Daoy (cell line): Measurements from ENCODE around the gene CD99L2. TPM values are rescaled to one million over a fixed set of nuclear protein-coding genes. Genes with fewer than 3 reads are reported as not detected.
A peak's percentile ranks its signal among the peaks of the same experiment; 100 is the strongest.
"Not testable (repeated sequence)": the region's sequence is repeated elsewhere in the genome, so short reads cannot be mapped to it uniquely, and the experiment has no call there.

ENCODE experiments used
- DNase-seq: peaks from one replicate; pipeline ENCODE4 v3.0.0-alpha.2; 2015; ENCODE audit warnings: low read depth
- total RNA-seq: library from RNA; depleted of rRNA; stranded (reverse); fragments of >200 nt; shearing (Covaris generic); gene quantifications from 2 replicates; pipeline ENCODE4 v1.2.3, GENCODE V29; 2014

The CD99L2 gene
- total RNA-seq, 1 experiment from 2014 or later, result 15.8 TPM

DNA sequence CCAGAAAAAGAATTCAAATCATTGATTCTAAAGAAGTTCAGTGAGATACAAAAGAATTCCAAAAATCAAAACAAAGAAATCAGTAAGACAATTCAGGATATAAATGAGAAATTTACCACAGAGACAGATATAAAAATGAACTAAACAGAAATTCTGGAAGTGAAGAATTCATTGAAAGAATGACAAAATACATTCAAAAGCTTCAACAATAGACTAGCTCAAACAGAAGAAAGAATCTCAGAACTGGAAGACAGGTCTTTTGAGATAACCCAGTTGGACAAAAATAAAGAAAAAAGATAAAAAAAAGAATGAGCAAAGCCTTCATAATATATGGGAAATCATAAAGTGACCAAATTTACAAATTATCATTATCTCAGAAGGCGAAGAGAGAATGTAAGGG, 41.7 kb downstream of the CD99L2 start:
- no peak for DNase-seq

DNA sequence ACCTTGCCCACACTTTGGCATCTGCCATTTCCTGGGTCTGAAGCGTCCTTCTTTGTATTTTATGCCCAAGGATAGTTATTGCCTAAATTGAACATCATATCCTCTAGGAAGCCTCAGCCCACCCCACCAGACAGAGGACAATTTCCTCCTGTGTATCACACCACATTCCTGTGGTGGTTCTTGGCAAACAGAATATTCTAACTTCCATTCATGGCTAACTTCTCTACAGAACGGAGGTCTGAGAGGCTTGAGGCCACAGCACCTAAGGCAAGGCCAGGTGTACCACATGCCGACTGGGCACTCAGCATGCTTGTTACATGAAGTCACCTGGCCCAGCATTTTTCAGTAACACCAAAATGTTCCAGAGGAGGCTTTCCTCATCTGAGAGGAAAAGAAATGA, 42.4 kb downstream of the CD99L2 start:
- DNase-seq, result no peak

DNA sequence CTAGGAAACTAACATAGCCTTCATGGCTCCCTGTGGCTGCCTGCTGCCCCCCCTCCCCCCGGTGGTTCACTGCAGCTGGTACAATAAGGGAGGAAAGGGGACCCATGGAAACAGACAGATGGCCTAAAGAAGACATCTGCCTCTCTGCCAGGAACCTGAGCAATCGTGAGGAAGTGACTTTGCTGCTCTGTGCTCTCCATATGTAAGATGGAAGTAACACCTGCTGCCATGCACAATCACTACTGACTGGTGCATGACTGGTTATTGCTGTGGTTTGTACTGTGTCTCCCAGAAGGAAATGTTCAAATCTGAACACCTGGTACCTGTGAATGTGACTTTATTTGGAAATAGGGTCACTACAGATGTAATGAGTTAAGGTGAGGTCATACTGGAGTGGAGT, 43.6 kb downstream of the CD99L2 start:
- DNase-seq, result no peak

DNA sequence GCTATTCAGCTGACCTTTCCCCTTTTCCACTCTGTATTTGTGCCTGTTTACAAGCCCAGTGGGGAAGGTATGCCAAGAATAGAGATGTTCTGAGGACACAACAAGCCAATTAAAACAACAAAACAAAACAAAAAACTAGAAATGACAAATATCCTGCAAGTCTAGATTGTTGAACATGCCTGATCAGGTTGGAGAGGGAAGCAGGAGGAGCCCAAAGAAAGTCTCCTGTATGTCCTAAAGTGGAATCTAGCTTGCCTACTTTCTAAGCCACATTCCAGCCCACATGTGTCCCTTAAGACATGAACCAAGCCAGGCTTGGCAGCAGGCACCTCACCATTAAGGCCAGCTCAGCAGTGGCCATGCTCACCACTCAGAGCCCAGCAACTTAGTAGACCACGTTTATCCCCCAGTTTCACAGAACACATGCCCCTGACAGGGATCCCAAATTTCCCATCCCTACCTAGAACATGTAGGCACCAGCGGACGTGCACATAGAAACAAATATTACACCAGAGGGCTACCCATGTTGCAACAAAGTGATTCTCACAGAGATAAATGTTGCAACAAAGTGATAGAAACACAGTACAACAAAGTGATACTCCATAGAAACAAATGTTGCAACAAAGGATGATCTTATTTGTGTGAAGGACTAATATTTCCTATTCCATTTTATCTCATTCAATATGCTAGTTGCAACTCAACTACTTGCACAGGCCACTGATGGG, 48.3 kb downstream of the CD99L2 start:
- no peak for DNase-seq

DNA sequence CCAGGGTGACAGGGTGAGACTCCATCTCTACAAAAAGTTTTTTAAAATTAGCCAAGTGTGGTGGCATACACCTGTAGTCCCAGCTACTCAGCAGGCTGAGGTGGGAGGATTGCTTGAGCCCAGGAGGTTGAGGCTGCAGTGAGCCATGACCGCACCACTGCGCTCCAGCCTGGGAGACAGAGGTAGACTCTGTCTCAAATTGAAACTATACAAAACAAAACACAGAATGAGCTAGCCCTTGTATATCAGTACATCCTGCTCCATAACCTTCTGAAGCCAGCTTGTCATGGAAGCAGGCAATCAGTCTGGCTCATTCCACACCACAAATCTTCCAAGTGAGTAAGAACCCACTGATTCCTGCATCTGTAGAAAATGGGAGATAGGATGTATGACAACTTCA, 49.0 kb downstream of the CD99L2 start:
- DNase-seq, result peak; percentile 3

DNA sequence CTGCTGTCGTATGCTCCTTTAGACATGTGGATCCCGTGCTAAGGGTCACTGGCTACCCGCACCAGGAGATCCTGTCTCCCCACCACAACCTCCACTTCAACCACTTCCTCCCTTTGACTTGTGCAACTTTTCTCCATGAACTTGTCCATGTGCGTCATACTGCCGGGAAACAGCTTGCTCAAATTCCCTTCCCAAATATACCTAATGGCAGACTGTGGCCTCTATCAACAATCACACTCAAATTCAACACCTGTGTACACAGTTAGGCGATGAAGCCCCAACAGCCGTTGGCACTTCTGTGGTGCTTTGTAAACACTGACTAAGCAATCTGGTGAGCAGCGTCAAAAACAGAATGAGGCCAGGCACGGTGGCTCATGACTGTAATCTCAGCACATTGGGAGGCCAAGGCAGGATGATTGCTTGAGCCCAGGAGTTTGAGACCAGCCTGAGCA, 49.5 kb downstream of the CD99L2 start:
- DNase-seq, result peak; percentile 68

DNA sequence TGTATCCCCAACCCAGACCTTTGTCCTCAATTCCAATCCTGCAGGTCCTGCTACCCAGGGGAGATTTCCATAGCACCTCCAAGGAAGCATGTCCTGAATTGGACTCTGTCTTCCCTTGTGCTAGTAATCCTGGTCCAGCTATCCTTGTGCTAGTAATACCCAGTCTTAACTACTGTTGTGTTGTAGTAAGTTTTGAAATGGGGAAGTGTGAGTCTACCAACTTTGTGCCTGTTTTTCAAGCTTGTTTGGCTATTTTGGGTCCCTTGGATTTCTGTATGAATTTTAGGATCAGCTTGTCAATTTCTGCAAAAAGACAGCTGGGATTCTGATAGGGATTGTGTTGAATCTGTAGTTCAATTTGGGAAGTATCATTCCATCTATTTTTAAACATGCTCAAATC, 51.4 kb downstream of the CD99L2 start:
- DNase-seq, result no peak

DNA sequence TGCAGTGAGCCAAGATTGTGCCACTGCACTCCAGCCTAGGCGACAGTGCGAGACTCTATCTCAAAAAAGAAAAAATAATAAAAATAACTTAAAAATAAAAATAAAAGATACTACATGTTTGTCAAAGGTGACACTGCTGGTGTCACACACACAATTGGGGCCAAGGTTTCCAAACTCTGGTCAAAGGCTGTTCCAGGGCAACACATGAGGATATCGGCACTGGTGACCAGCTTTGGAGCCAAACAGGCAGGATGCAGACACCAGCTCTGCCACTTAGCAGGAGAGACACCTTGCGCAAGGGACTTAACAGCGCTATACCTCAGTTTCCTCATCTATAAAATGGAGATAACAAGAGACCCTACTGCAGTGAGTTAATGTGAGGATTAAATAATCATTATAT, 52.3 kb downstream of the CD99L2 start:
- no peak for DNase-seq

DNA sequence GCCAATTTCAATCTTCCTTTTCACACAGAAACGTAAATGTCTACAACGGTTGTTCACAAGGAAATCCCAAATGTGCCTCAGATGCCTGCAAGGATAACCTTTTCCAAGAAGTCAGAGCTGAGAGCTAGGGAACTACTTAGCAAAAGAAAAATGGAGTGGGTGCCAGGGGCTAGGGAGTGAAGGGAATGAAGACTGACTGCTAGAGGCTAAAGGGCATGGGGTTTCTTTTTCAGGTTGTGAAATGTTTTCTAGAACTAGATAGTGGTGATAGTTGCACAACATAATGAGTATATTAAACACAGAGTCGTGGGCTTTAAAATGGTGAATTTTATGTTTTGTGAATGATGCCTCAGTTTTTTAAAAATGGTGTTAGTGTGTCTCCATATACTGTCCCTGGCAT, 53.4 kb downstream of the CD99L2 start:
- DNase-seq, result no peak

DNA sequence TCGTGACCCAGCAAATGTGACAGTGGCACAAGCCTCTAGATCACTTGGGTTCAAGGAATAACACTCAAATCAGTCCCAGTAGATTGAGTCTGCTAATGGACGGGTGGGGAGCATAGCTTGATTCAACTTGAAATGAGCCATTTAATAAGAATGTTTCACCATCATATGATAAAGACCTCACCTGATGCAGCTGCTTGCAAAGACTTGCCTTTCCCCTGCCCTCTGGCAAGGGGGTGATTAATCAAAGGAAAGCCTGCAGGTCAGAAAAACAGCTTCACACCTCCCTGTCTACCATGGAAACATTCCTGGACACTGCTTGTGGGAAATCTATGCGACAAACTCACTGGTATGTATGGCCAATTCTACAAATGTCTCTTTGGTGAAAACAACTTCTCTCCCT, 54.5 kb downstream of the CD99L2 start:
- DNase-seq, result no peak

DNA sequence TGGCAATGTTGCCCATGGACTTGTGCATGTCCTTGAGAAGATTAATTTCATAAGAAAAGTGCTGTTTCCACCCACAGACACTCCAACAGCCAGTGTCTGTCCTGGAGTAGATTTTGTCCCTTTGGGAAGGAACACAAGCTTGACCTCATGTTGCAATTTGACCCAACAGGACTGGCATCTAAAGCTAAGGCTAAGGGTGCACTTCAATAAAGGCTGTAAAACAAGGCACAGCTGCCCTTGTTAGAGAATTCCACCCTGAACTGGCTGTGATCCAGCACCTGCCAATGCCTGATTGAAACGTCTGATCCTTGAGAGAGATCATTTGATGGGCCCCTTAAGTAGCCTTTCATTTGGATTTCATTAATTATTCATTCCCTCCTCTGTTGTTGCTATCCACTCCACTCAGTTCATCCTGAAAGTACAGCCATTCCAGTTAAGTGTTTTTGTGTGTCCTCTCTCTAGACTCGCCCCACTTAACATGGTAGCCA, 56.2 kb downstream of the CD99L2 start:
- DNase-seq, result no peak

DNA sequence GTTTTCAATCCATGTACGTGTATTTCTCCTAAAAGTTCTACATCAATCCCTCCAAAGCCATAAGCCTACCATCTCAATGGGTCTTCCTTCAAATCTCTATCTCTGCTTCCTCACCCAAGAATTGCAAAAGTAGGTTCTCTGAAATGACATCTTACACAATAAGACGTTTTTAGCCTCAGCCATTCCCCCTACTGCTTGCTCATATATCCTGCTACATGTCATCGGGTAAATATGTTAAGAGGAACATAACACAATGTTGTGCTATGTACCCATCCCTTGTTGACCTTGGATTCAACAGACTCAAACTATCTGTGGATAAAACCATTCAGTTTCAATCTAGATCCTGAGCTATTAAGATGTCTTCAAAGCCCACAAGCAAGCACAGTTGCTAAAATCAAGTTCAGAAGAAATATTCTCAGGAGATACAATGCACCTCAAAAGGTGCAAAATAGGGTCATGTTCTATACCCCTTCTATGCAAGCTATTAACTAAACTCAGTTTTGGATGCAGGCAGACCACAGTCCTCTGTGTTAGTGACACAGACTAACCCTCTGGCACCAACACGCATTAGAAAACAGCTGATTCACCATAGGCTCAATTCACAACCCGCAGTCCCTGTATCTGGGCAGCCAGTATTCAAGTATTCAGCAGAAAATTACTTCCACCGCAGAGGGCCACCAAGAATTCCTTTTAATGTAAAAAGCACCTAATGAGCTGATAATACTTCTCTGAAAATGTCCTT, 56.8 kb downstream of the CD99L2 start:
- DNase-seq, result no peak

DNA sequence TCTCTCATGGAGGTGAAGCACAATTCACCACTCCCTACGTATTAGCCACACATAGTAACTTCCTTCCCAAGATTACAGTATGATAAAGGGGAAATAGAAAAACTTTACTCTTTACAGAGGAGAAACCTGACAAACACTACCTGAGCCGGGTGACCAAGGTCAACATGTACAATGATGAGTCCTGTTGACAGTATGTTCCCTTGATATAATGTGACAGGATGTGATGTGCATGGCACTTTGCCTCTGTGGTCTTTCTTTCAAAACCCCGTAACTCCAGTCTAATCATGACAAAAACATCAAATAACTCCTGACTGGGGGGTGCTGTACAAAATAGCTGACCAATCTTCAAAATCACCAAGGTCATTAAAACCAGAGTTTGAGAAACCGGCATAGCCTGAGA, 60.6 kb downstream of the CD99L2 start:
- DNase-seq, result no peak

DNA sequence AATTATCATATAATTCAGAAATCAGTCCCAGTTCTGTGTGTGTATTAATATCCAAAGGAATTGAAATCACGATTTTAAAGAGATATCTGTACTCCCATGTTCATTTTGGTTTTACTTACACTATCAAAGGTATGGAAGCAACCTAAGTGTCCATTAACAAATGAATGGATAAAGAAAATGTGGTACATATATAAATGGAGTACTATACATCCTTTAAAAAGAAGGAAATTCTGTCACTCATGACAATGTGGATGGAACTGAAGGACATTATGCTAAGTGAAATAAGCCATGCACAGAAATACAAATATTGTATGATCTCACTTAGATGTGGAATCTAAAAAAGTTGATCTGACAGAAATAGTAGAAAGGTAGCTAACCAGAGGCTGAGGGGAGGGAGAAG, 63.8 kb downstream of the CD99L2 start:
- no peak for DNase-seq

DNA sequence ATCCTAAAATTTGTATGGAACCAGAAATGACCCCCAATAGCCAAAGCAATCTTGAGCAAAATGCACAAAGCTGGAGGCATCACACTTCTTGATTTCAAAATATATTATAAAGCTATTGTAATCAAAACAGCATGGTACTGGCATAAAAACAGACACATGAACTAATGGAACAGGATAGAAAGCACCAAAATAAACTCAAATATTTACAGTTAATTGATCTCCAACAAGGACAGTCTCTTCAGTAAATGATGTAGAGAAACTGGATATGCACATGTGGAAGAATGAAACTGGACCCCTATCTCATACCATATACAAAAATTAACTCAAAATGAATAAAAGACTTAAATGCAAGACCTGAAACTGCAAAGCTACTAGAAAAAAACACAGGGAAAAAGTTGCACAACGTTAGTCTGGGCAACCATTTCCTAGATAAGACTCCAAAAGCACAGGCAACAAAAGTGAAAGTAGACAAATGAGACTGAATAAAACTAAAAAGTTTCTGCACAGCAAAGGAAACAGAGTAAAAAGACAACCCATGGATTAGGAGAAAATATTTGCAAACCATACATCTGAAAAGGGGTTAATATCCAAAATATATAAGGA, 64.9 kb downstream of the CD99L2 start:
- DNase-seq, result no peak

DNA sequence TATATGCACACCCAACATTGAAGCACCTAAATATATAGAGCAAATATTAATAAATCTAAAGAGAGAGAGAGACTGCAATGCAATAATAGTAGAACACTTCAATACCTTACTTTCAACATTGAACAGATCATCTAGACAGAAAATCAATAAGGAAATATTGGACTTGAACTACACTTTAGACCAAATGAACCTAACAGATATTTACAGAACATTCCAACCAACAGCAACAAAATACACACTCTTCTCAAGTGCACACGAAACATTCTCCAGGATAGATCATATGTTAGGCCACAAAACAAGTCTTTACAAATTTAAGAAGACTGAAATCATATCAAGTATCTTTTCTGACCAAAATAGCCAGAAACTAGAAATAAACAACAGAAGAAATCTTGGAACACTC, 66.6 kb downstream of the CD99L2 start:
- DNase-seq, result no peak

DNA sequence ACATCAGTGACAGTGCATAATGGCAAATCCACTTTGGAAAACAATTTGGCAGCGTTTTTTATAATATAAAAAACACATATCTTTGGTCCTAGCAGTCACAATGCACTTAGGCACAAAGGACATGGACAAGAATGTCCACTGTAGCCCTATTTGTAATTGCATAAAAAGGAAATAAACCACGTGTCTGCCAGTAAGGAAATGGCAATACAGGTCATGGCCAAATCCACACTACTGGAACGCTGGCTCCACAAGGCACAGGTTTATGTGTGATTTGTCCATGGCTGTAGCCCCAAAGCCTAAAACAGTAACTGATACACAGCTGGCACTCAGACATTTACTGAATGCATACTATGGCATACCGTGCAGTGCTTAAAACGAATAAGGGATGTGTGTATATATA, 69.7 kb downstream of the CD99L2 start:
- DNase-seq, result no peak

DNA sequence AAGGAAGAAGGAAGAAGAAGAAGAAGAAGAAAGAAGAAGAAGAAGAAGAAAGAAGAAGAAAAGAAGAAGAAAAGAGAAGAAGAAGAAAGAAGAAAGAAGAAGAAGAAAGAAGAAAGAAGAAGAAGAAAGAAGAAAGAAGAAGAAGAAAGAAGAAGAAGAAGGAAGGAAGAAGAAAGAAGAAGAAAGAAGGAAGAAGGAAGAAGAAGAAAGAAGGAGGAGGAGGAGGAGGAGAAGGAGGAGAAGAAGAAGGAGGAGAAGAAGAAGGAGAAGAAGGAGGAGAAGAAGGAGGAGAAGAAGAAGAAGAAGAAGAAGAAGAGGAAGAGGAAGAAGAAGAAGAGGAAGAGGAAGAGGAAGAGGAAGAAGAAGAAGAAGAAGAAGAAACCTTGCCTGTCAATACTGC, 74.1 kb downstream of the CD99L2 start:
- not testable (repeated sequence) for DNase-seq

DNA sequence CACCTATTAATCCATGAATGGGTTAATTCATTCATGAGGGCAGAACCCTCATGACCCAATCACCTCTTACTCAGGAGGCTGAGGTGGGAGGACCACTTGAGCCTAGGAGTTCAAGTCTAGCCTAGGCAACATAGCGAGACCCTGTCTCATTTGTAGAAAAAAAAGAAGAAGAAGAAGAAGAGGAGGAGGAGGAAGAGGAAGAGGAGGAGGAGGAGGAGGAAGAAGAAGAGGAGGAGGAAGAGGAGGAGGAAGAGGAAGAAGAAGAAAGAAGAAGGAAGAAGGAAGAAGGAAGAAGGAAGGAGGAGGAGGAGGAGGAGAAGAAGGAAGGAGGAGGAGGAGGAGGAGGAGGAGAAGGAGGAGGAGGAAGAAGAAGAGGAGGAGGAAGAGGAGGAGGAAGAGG, 74.6 kb downstream of the CD99L2 start:
- not testable (repeated sequence) for DNase-seq

DNA sequence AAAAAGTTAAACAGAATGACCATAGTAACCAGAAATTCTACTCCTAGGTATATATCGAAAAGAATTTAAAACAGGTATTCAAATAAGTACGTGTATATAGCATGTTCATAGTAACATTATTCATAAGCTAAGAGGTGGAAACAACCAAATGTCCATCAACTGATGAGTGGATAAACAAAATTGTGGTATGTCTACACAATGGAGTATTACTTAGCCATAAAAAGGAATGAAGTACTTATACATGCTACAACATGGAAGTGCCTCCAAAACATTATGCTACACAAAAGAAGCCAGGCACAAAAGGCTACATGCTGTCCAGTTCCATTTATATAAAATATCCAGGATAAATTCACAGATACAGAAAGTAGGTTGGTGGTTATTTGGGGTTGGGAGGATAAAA, 76.5 kb downstream of the CD99L2 start:
- no peak for DNase-seq

DNA sequence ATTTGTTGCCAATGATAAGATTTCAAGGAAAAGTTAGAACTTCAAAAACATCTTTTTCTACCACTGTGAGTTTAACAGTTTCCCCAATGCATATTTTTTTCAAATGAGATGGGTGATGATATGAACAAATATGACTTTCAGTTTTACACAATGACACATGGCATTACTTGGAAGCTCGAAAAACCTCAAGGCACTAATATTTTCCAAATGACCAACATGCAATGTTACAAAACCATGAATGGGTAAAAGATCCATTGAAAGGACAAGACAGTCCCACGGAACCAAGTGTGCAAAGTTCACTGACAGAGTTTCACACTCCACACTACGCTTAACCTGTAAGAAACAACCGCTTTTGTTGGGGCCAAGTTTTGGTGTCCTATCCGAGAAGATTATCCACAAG, 84.5 kb downstream of the CD99L2 start:
- DNase-seq, result no peak

DNA sequence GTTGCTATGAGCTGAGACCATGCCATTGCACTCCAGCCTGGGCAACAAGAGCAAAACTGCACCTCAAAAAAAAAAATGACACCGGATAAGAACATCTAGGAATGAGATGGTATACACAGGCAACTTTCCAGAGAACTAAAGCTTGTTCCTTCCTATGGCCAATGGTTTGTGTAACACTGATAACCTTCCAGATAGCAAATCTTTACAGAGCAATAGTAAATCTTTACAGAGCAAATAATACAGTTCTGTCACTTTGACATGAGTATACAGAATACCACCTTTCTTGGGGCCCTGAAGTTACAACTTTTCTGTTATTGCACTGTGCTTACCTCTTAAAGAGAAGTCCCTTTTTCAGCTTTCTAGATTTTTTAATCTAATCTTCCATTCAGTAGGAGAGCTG, 91.6 kb downstream of the CD99L2 start:
- DNase-seq, result no peak

DNA sequence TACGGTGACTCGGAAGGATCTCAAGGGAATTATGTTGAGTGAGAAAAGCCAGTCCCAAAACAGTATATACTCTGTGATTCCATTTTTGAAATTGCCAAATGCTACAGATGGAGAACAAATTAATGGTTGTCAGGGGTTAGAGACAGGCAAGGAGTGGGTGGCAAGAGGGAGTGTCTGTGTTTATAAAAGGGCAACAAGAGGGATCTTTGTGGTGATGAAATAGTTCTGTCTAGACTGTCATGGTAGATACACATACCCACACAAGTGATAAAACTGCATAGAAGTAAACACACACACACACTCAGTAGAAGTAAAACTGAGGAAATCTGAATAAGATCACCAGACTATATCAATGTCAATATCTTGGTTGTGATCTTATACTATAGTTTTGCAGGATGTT, 92.7 kb downstream of the CD99L2 start:
- no peak for DNase-seq
